Ovary (tissue), 9 donors: ENCODE measurements around the gene IGFLR1. TPM values are rescaled to one million over a fixed set of nuclear protein-coding genes. Genes with fewer than 3 reads are reported as not detected.

Source experiments
- DNase-seq, 5 donors: peaks; one replicate each; pipeline ENCODE4 v3.0.0-alpha.2; 2019 to 2020
- H3K27ac ChIP-seq, 2 donors: fragments of 200-600 bp; one replicate each; pipeline versions ENCODE4 v1.5.1 to v1.8.0; 2019 to 2022
- H3K27me3 ChIP-seq: fragments of 200-600 bp; one replicate; pipeline ENCODE4 v1.8.0; 2022
- H3K36me3 ChIP-seq: fragments of 200-600 bp; sonication (generic); one replicate; pipeline ENCODE4 v1.5.1; 2019
- H3K4me1 ChIP-seq: one replicate; pipeline ENCODE4 v1.8.1; 2013; ENCODE audit warnings: mild to moderate bottlenecking, moderate library complexity; ENCODE audit not compliant: insufficient read depth
- H3K4me3 ChIP-seq: fragments of 200-600 bp; sonication (generic); one replicate; pipeline ENCODE4 v1.5.1; 2017
- H3K9me3 ChIP-seq, 2 donors: fragments of 200-600 bp in 1 of 2; sonication (generic) in 1 of 2; one replicate each; pipeline versions ENCODE4 v1.5.1 to v1.8.1; 2013 to 2019; ENCODE audit warnings: mild to moderate bottlenecking in 1 of 2, moderate library complexity in 1 of 2
- EP300 ChIP-seq: sonication (generic); formaldehyde crosslinking; IDR thresholded peaks from one replicate; pipeline ENCODE4 v1.6.1; 2017; ENCODE audit warnings: antibody characterized with exemption
- POLR2A ChIP-seq: fragments of 450-650 bp; IDR thresholded peaks from one replicate; pipeline ENCODE4 v1.6.1; 2017; ENCODE audit warnings: antibody characterized with exemption, mild to moderate bottlenecking, moderate library complexity
- WGBS, 3 donors: extraction: QIAGEN DNeasy Blood & Tissue Kit in 1 of 3; methylation state at CpG; one replicate each; pipeline versions ENCODE4 v1.1.5 to v1.1.7; 2013 to 2017; 5-methylcytosine and 5-hydroxymethylcytosine counted together
- intact Hi-C, 4 donors: fragments of 100-400 bp; cut with DNase I; formaldehyde crosslinking; loops; one replicate each; pipeline versions ENCODE4 v1.11.0 to v1.15.1; 2022 to 2023
- polyA plus RNA-seq, 2 donors: library from polyadenylated mRNA; stranded (reverse); fragments of 200-250 nt in 1 of 2; fragments of 350-450 nt in 1 of 2; fragmentation: Illumina TruSeq in 1 of 2; extraction: RNeasy Lipid Tissue Mini Kit (QIAGEN cat#74804) in 1 of 2; gene quantifications; one replicate each; pipeline ENCODE4 v1.2.3, GENCODE V29; 2013 to 2014
- total RNA-seq, 7 donors: library from RNA; depleted of rRNA in 2 of 7; stranded (reverse); fragments of >200 nt in 2 of 7; fragmentation: NEBNext Ultra II Directional in 3 of 7; extraction: Animal tissue kit (Norgen Biotek cat#: 25700) in 3 of 7; gene quantifications; one replicate each; pipeline versions ENCODE4 v1.1.0 to v1.2.4, GENCODE V29; 2016 to 2023
- TF ChIP-seq, protein P1 (sequence below), 3 donors: fragments of 450-650 bp in 2 of 3; fragments of 200-600 bp in 1 of 3; IDR thresholded peaks; one replicate each; pipeline versions ENCODE4 v1.5.1 to v1.8.0; 2016 to 2022; ENCODE audit warnings: antibody characterized with exemption in 3 of 3, mild to moderate bottlenecking in 1 of 3
- donor health status: DM: no; HTN: no; CAD: no; lungs with moderate emphysema.
- donor health status: DM: no; HTN: no; CAD: no.
- donor health status: Bipolar disorder and iron deficiency.
- donor health status: DM: yes; HTN: yes; CAD: no.
- donor health status: DM: no; HTN: no; CAD: no.
- donor health status: DM: yes; HTN: yes; CAD: no.

Gene IGFLR1
- total and polyA plus RNA-seq, 9 donors = 0.93 to 12.8 (median 7.6) TPM

GRCh38 chr19:35787227-35787799, 45.1 kb upstream of the IGFLR1 start:
- no peaks in the 10 kb centered on the region for H3K9me3 ChIP-seq
- WGBS, 3 donors = 83 to 91% (median 89%) methylated on average over 12 to 15 of the region's 15 CpGs
- intact Hi-C loops = loop anchor here in 1 of 4 donors (10.0 kb wide), 1 partner anchor 137 kb away; no protein-coding TSS in a partner anchor
- H3K27me3 ChIP-seq = no peaks in the 10 kb centered on the region
- no peak for DNase-seq
- no peak overlapping the region for H3K4me3 ChIP-seq
- TF ChIP-seq, protein P1, sequence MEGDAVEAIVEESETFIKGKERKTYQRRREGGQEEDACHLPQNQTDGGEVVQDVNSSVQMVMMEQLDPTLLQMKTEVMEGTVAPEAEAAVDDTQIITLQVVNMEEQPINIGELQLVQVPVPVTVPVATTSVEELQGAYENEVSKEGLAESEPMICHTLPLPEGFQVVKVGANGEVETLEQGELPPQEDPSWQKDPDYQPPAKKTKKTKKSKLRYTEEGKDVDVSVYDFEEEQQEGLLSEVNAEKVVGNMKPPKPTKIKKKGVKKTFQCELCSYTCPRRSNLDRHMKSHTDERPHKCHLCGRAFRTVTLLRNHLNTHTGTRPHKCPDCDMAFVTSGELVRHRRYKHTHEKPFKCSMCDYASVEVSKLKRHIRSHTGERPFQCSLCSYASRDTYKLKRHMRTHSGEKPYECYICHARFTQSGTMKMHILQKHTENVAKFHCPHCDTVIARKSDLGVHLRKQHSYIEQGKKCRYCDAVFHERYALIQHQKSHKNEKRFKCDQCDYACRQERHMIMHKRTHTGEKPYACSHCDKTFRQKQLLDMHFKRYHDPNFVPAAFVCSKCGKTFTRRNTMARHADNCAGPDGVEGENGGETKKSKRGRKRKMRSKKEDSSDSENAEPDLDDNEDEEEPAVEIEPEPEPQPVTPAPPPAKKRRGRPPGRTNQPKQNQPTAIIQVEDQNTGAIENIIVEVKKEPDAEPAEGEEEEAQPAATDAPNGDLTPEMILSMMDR (IDR thresholded peaks at IDR 0.05) = no peak
- TF ChIP-seq POLR2A (no peak), EP300 (no peak)
- no peaks in the 10 kb centered on the region for H3K36me3 ChIP-seq
- H3K27ac ChIP-seq = no peak overlapping the region
- no peaks in the 10 kb centered on the region for H3K4me1 ChIP-seq

DNA sequence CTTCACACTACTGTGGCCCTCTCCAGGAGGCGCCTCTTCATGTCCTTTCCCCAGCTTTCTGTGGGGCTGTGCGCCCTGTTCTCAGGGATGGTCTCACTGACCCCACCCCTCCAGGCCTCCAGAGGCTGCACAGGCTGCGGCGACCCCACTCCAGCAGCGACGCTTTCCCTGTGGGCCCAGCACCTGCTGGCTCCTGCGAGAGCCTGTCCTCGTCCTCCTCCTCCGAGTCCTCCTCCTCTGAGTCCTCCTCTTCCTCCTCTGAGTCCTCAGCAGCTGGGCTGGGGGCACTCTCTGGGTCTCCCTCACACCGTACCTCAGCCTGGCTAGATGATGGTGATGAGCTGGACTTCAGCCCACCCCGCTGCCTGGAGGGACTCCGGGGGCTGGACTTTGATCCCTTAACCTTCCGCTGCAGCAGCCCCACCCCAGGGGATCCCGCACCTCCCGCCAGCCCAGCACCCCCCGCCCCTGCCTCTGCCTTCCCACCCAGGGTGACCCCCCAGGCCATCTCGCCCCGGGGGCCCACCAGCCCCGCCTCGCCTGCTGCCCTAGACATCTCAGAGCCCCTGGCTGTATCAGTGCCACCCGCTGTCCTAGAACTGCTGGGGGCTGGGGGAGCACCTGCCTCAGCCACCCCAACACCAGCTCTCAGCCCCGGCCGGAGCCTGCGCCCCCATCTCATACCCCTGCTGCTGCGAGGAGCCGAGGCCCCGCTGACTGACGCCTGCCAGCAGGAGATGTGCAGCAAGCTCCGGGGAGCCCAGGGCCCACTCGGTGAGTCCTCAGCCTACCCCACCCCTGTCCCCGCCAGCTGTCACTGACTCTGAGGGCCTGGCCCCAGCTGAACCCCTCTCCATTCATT, 44.3 kb upstream of the IGFLR1 start:
- Histone ChIP-seq H3K27ac (no peak overlapping the region), H3K36me3 (no peaks in the 10 kb centered on the region)
- WGBS, 3 donors = 87 to 91% (median 88%) methylated on average over 28 to 31 of the region's 31 CpGs

DNA sequence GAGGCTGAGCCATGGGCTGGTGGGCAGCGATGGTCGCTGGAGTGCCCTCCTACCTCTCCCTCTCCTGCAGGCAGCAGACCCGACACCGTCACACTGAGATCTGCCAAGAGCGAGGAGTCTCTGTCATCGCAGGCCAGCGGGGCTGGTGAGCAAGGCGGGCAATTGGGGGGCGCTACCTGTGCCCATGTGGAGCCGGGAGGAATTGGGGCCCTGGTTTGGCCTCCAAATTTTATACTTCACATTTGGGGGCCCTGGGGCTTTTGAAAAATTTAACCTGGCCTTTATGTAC, 43.0 kb upstream of the IGFLR1 start:
- DNase-seq = no peak
- TF ChIP-seq POLR2A (no peak), EP300 (no peak)
- TF ChIP-seq, protein P1 (IDR thresholded peaks at IDR 0.05) = no peak
- Histone ChIP-seq H3K27ac (no peak overlapping the region), H3K9me3 (no peaks in the 10 kb centered on the region), H3K27me3 (no peaks in the 10 kb centered on the region), H3K4me3 (no peak overlapping the region), H3K4me1 (no peaks in the 10 kb centered on the region), H3K36me3 (no peaks in the 10 kb centered on the region)
- WGBS, 3 donors = 88 to 91% (median 90%) methylated on average over 10 of the region's 10 CpGs
- intact Hi-C loops = loop anchor here in 1 of 4 donors (10.0 kb wide), 1 partner anchor 140 kb away; no protein-coding TSS in a partner anchor

More for the DNA sequence above, 44.3 kb upstream of the IGFLR1 start:
- TF ChIP-seq POLR2A (no peak), EP300 (no peak)
- TF ChIP-seq, protein P1 (IDR thresholded peaks at IDR 0.05) = no peak
- Histone ChIP-seq H3K9me3 (no peaks in the 10 kb centered on the region), H3K27me3 (no peaks in the 10 kb centered on the region), H3K4me1 (no peaks in the 10 kb centered on the region), H3K4me3 (no peak overlapping the region)
- intact Hi-C loops = loop anchor here in 1 of 4 donors (10.0 kb wide), 1 partner anchor 138 kb away; no protein-coding TSS in a partner anchor
- DNase-seq = peak in 1 of 5 donors; percentile 25

GRCh38 chr19:35784503-35785338, 42.5 kb upstream of the IGFLR1 start:
- Histone ChIP-seq H3K27ac (no peak overlapping the region), H3K36me3 (no peaks in the 10 kb centered on the region), H3K9me3 (no peaks in the 10 kb centered on the region), H3K27me3 (no peaks in the 10 kb centered on the region), H3K4me1 (no peaks in the 10 kb centered on the region), H3K4me3 (no peak overlapping the region)
- DNase-seq = peak in 1 of 5 donors; percentile 19
- WGBS, 3 donors = 76 to 81% (median 77%) methylated on average over 27 to 45 of the region's 45 CpGs
- intact Hi-C loops = loop anchor here in 1 of 4 donors (10.0 kb wide), 1 partner anchor 140 kb away; no protein-coding TSS in a partner anchor
- TF ChIP-seq, protein P1 (IDR thresholded peaks at IDR 0.05) = no peak
- TF ChIP-seq POLR2A (no peak), EP300 (no peak)
